Activated T-cell treated with anti-CD3 and anti-CD28 coated beads for 48 hours (primary cell): ENCODE results near the gene ASIC2.

Experiments
- DNase-seq: peaks from one replicate; pipeline ENCODE4 v3.0.0-alpha.2; 2020; ENCODE audit warnings: low read depth

Gene ASIC2

DNA sequence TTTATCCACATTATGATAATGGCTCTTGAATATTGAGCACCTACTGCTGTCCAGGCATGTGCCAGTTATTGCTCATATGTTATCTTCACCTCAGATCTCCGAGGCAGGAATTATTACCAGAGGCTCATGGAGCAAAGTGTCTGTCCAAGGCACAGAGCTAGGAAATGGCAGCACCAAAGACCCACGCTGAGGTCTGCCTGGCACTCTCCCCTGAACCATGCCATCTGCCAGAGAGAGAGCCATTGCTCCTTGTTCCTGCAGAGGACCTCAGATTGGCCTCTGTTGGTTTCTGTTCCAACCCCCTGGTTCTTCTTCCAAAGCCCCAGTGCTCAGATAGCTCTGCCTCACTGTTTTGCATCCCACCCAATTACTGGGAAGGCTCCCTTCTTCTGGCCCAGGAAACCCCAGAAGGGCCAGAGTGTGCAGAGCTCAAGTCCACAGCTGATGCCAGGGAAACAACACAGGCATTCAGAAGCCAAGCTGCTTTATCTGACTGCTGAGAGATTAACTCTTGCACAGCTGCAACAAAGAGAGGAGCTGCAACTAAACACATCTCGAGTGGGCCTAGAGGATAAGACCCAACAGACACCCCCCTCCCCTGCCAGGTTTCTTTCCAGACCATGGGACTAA is 5.9 kb downstream of the ASIC2 start:
- no peak for DNase-seq

DNA sequence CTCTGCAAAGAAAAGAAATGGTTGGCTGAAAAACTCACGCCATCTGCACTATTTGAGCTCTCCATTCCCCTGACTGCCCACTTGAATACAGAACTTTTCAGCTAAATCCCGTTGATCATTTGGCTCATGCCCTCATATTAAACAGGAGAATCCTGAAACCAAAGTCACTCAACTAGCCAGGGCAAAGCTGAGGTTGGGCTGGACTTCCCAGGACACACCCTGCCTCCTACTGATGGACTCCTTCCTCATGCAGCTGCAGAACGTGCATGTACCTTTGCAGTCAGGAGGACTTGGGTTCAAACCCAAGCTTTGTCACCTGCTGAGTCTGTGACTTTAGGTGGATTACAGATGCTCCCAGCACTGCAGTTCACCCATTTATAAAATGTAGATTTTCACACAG is 7.7 kb downstream of the ASIC2 start:
- no peak for DNase-seq

DNA sequence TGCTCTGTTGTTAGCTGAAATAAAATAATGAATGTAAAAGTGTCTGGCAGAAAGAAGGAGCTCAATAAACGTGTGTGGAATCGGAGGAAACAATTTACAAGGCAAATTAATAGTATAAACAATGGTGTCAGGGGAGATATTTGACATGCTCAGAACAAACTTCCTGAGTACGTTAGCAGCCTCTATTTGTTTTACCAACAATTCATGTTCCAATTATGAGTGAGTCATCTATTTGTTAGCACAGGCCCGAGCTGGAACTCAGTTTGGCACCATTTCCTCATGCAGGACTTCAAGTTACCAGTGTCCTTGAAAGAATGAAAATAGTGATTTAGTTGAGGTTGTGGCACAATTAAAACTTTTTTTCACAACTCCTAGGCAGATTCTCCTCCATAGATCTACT is 9.1 kb downstream of the ASIC2 start:
- DNase-seq, result no peak

DNA sequence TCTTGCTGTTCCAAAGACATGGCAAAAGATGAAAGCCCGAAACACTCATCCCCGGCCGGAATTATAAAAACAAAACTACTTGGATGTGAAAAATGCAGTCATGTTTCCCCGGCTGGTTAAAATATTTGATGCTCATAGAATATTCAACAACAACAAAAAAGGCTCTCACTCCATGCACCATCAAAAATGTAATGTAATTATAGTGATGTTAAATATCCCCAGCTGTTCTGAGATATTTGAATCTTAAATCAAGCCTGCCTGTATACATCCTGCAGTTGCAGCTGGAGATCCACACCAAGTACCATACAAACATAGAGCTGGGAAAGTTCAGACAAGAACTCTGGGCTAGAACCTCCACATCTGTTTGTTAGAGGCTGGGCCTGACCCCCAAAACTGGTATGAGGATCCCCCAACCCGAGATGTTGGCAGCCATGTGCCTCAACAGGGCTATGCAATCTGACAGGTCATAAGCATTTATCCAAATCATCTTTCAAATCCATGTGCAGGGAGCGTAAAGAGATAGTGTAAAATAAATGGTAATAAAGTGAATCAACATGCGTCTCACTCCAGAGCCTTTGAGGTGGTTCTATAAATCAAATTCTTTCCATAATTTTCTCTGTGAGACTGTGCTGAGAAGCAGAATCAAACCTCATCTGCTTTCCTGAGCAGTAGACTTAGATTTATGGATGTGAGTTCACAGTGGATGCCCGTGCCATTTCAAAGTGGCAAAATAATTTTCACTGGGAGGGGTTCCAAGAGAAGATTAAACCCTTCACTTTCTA is 12.7 kb downstream of the ASIC2 start:
- no peak for DNase-seq

DNA sequence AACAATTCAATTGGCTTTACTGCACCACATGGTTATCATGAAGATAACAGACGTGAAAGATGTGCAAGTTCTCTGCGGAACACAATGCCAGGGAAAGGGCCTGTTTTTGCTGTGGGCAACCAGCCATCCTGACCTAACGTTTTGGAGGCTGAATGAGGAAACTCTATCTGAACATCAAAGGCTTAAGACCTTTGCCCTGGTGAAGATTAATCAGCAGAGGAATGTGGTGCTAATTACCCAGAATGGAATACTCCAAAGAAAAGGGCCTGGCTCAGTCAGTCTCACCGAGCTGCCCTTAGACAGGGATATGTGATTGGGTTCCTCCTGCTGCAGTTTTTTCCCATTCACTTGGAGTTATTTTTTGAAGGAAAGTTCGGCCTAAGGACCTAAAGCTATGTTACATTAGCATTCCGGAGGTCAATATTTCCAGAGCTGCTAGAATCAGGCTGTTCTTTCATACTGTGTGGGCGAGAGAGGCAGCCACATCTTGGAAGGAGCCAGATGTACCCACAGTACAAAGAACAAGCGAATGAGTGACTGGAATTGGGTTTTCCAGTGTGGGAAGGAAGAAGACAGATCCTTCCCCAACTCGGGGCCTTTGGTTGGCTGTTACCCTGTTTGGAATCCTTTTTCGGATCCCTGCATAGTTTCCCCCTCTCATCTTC is 15.5 kb downstream of the ASIC2 start:
- no peak for DNase-seq

DNA sequence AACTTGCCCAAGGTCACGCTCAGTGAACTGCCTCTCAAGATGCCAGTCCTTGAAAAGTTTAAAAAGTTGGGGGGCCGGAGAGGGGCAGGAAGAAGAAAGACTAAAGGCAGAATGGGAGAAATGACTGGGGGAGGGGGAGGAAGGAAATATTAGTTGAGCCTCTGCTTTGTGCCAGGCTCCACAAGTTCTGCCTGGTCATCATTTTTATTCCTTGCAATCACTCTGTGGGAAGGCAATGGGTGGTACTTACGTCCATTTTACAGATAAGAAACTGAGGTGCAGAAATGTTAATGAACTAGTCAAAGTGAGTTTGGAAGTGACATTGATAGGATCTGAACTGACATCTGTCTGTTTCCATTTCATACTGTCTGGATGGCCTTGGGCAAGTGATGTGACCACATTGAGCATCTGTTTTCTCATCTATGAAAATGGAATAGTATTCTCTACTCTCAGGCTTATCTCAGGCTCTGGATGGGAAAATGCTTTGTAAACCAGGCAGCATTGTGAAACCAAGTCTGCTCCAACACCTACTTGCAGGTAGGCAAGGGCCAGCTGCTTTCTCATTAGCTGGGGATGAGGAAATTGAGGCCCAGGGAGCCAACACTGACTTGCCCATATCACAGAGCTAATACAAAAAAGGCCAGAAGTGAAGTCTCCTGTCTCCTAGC is 19.2 kb downstream of the ASIC2 start:
- no peak for DNase-seq

DNA sequence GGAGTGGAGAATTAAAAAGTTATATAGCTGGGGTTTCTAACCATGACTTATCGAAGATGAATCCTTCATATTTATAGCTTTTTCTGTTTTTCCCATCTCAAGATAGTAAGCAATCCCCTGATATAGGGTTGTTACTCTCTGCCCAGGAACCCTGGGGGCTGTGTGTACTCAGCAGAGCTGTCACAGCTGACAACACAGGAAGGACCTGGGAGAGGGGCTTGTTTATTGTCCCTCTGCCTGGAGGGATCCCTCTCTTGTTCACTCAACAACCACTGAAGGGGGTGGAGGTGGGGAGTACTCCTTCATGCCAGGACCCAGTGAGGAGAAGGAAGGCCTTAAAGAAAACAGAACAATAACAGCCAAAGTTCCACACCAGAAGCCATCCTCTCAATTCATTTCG is 19.8 kb downstream of the ASIC2 start:
- DNase-seq, result no peak

DNA sequence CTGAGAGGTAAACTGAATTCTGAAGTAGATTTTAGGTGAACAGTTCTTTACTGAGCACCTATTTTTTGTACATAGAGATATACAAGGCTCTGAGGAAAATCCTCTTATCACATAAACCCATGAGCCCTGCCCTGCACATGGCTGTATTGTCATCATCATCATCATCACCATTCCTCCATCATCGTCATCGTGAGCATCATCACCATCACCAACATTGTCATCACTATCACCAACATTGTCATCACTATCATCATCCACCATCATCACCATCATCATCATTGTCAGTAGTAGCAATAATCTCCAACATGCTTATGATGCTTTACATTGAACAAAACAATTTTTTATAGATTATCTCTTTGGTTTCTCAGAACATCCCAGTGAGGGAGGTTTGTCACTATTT is 20.7 kb downstream of the ASIC2 start:
- DNase-seq, result no peak

DNA sequence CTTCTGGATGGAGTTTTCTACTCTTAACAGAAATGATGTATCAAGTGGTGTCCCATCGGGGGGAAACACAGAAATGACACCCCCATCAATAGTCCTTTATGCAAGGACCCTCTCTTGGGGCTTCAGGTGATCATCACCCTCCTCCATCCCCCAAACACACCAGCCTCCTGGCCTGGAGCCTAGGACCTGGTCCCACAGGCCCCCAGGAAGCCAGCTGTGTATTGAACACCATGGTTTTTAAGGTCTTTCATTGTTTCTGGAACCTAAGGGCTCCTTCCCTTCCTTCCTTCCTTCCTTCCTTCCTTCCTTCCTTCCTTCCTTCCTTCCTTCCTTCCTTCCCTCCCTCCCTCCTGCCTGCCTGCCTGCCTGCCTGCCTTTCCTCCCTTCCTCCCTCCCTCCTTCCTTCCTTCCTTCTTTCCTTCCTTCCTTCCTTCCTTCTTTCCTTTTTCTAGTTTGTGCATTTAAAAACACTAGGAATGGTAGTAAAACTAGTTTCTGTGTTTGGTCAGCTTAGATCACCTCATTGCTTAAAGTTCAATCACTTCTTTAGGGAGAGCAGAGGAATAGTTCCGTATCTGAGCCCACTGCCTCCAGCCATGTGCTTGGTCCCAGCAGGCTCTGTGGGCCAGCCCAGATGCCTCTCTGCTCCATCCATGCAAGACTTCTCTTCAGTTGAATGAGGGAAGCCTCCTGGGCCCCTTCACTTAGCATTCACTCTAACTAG is 23.6 kb downstream of the ASIC2 start:
- DNase-seq, result no peak

DNA sequence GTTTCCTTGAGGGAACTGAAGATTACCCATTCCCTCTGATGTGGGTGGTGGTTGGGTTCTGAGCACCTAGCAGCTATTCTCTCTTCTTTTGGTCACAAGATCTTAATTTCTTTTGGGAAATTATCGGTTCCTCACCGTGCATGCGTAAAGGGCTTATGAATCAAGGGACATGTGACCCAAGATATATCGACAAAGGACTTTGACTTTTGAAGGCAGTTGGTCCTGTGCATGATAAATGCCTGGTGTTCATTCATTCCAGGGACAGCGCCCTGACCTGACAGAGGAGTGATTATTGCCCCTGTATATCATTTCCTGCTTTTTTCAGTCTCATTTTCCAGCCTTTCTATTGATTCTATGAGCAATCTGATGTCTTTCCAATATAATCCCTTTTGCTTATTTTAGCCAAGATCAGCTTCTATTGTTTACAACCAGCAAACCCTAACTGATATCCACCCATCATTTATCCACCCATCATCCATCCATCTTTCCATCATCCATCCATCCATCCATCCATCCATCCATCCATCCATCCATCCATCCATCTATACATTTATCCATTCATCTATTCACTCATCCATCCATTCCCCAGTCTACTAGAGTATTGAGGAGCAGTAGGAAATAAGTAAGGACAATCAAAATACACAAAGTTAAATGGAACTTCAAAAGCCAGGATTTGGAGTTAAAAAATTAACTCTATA is 25.1 kb downstream of the ASIC2 start:
- DNase-seq, result no peak

DNA sequence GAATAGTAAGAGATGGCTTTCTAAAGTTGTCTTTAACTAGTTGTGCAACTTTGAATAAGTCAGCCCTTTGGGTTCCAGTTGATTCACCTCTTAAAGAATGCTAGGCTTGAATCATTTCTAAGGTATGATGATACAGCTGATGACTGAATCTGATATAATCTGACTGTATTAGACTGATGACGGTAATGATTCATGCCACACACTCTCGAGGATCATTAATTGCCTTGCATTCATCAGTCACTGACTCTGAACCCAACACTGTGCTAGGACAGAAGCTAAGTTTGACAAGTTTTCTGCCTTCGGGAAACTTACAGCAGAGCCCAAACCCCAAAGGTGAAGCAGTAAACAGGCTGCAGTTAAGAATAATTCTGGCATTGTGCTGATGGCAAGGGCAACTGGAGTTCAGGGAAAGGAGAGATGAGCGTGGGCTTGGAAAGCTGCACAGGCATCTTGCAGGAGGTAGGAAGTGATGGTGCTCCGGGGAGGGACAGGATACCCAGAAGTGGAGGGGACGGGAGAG is 25.8 kb downstream of the ASIC2 start:
- DNase-seq, result no peak

DNA sequence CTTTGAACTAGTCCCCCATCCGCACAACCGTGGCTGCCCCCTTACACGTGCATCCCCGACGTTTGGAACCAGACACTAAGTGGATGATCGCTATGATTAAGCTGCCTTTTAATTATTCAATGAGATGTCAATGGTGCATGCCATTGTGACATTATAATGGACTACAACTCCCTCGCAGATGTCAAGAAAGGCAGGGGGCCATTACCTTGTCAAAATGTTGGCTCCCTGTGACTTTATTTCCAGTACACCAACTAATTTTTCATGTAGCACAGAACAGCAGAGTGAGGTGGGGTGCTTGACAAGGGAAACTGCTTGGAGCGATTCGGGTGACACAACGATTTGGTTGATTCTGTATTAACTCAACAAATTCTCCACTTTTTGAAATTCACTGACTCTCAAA is 26.5 kb downstream of the ASIC2 start:
- no peak for DNase-seq

DNA sequence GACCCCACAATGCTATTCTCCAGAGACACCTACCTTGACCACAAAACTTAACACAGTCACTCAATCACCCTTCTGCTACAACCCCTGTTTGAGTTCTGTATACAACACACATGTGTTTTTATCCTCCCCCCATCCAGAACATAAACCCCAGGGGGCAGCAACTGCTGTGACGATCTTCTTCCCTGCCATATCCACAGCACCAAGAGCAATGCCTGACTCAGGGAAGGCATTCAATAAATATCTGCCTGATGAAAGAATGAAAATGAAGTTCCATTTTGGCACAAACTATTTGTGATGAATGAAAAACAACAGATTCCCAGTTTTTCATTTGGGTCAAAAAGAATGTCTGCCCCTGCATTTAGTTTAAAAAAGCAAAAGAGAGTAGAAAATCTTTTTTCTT is 27.0 kb downstream of the ASIC2 start:
- DNase-seq, result no peak

DNA sequence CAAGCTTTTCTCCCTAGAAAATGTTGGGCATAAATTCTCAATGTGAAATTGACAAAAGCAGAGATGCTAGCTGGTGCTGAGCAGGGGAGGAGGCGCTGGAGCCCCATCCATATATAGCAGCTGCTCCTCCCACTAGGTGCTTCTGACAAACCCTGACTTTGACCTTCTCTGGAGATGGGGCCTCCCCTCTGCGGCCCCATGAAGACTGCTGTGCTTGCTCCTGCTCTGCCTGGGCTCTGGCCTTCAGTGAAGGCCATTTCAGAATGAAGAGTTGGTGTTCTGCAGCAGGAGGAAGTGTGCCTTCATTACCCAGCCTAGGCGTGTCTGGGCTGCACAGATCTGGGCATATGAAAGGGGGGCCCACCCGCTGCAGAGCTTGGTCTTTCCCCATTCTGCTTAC is 29.7 kb downstream of the ASIC2 start:
- DNase-seq, result no peak

DNA sequence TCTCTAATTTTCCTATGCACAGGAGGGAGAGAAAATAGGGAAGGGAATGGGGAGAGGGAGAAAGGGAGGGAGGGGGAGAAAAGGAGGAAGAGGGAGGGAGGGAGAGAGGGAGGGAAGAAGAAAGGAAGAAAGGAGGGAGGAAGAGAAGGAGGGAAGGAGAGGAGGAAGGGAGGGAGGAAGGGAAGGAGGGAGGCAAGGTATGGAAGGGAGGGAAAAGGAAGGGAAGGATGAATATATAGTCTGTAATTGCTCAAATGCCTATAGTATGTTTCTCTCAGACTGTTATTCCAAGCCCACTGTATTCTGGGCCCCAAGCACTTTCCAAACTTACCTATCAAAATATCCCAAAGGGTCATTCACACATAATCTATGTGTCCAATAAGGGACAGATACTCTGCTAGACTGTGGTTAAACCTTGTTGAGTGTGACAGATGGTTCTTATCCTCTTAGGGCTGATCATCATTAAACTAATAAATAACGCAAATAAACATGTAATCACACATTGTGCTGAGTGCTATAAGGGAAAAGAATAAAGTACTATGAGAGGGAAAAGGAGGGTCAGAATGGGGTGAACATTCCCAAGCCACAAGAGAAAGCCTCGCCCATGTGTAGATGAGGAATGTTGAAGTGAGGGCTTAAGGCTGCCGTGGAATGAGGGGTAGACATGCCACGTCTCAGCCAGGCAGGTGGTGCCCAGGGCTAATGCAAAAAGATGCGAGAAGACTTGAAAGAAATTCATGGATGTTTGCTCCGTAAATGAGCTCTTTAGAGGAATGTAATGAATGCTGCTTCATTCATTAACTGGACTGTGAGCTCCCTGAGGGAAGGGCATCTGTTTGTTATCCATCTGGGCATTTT is 30.6 kb downstream of the ASIC2 start:
- no peak for DNase-seq

DNA sequence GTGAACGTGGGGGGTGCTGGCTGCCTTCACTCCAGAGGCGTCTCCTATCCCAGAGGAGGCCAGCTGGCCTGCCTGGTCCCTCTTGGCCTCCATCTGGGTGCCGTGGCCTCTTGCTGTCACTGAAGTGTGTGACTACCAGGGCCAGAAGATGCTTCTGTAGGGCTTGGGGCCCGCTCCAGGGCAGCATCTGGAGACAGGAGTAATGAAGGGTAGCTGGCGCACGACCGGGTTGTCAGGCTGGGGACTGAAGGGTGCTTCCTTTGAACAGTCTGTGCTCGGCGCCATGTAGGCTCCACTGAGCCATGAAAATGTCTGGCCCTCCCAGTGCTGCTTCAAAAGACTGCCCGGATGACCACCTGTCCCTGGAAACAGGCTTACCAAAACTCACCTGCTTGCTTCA is 31.3 kb downstream of the ASIC2 start:
- DNase-seq, result no peak

DNA sequence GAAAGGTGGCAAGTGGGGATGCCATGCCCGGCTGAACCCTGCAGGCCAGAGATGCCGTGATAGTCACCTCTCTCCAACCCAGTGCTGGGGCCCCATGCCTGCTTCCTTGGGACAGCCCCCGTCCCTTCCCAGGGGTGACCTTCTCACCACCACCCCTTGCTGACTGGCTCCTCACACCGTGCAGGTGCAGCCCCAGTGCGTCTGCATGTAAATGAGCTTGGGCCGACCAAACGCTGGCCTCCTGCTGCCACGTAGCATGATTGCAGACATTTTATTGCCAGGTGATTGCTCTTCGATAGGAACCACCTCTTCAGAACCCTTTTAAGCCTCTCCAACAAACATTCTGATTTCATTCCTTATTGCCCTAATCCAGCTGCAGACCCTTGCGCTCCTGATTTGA is 32.5 kb downstream of the ASIC2 start:
- no peak for DNase-seq

DNA sequence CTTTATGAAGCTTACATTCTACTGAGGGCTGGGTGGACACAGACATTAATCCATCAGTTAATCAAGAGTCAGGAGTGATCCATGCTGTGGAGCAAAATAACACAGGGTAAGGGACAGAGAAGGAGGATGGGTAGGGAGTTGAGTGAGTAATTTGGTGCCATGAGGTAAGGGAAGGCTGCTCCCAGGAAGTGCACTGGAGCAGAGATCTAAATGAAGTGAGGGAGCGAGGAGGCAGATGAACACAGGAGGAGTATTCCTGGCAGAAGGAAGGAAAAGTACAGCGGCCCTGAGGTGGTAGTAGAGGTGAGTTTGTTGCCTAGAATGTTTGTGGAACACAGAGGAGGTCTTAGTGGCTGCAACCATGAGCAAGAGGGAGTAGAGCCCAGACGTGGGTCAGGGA is 34.8 kb downstream of the ASIC2 start:
- DNase-seq, result no peak

DNA sequence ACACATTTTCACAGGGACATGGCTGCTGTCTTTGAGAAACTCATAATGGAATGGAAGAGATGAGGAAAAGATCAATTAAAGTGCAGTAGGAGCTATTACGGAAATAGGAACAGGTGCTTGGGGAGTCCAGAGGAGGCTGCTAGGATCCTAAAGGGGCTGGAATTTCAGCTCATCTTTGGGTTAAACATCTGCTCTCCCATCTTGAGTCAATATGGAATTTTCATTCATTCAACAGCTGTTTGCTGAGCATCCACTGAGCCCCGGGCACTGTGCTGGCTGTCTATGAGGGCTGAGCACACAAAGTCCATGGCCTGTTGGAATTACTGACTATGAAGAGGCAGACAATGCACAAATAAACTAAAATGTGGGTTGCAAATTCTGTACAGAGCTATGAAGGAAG is 47.9 kb downstream of the ASIC2 start:
- DNase-seq, result no peak

DNA sequence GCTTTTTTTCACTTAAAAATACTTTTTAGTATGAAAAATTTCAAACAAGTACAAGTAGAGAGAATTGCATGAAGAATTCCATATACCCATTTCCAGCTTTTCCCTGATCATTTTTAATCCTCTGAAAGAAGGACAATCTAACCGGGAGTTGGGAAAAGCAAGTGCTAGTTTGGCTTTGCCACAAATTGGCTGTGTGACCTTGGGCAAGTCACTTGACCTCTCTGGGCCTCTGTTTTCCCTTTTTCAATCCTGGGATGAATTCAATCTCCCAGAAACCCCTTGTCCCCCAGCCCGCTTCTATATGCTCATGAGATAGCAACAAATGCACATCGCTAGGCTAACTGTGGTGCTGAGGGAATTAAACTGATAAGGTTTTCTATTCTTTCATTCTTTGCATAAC is 49.4 kb downstream of the ASIC2 start:
- no peak for DNase-seq
